ENCODE measurements around the gene UBAC2.

Gene UBAC2

GRCh38 chr13:99344610-99345208 lies 144.1 kb downstream of the UBAC2 start:
- no peak for DNase-seq

GRCh38 chr13:99345345-99345744 lies 144.7 kb downstream of the UBAC2 start:
- DNase-seq: no peak

GRCh38 chr13:99346335-99347042 lies 145.8 kb downstream of the UBAC2 start:
- no peak for DNase-seq

- no peak for DNase-seq
Measured at GRCh38 chr13:99347335-99347878, 146.8 kb downstream of the UBAC2 start.

- DNase-seq: no peak
Measured at GRCh38 chr13:99347911-99348451, 147.3 kb downstream of the UBAC2 start.

GRCh38 chr13:99350191-99350590 lies 149.5 kb downstream of the UBAC2 start:
- no peak for DNase-seq

- DNase-seq: no peak
Measured at GRCh38 chr13:99351772-99352171, 151.1 kb downstream of the UBAC2 start.

GRCh38 chr13:99352351-99353245 lies 151.9 kb downstream of the UBAC2 start:
- no peak for DNase-seq

- no peak for DNase-seq
Measured at GRCh38 chr13:99353246-99353600, 152.6 kb downstream of the UBAC2 start.

- DNase-seq: no peak
Measured at GRCh38 chr13:99353836-99354235, 153.2 kb downstream of the UBAC2 start.

- DNase-seq: peak; percentile 13 to 18
Measured at GRCh38 chr13:99354371-99354951, 153.8 kb downstream of the UBAC2 start.

- DNase-seq: no peak
Measured at GRCh38 chr13:99355267-99356011, 154.8 kb downstream of the UBAC2 start.

GRCh38 chr13:99356012-99356261 lies 155.3 kb downstream of the UBAC2 start:
- DNase-seq: no peak

GRCh38 chr13:99356262-99357091 lies 155.8 kb downstream of the UBAC2 start:
- peak; percentile 61 to 66 for DNase-seq

GRCh38 chr13:99357131-99357596 lies 156.5 kb downstream of the UBAC2 start:
- no peak for DNase-seq

- no peak for DNase-seq
Measured at GRCh38 chr13:99357941-99358340, 157.3 kb downstream of the UBAC2 start.

GRCh38 chr13:99359528-99359927 lies 158.9 kb downstream of the UBAC2 start:
- DNase-seq: no peak

GRCh38 chr13:99360696-99361095 lies 160.0 kb downstream of the UBAC2 start:
- DNase-seq: no peak

GRCh38 chr13:99361197-99361596 lies 160.5 kb downstream of the UBAC2 start:
- no peak for DNase-seq

- DNase-seq: no peak
Measured at GRCh38 chr13:99362362-99362761, 161.7 kb downstream of the UBAC2 start.

GRCh38 chr13:99363391-99363790 lies 162.7 kb downstream of the UBAC2 start:
- no peak for DNase-seq

Measured in AML-193 (cell line).